Measurements from ENCODE around the gene FBN2.

The FBN2 gene

GRCh38 chr5:128304791-128305190 is 233.3 kb downstream of the FBN2 start:
- TF ChIP-seq, protein P1, sequence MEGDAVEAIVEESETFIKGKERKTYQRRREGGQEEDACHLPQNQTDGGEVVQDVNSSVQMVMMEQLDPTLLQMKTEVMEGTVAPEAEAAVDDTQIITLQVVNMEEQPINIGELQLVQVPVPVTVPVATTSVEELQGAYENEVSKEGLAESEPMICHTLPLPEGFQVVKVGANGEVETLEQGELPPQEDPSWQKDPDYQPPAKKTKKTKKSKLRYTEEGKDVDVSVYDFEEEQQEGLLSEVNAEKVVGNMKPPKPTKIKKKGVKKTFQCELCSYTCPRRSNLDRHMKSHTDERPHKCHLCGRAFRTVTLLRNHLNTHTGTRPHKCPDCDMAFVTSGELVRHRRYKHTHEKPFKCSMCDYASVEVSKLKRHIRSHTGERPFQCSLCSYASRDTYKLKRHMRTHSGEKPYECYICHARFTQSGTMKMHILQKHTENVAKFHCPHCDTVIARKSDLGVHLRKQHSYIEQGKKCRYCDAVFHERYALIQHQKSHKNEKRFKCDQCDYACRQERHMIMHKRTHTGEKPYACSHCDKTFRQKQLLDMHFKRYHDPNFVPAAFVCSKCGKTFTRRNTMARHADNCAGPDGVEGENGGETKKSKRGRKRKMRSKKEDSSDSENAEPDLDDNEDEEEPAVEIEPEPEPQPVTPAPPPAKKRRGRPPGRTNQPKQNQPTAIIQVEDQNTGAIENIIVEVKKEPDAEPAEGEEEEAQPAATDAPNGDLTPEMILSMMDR (conservative IDR thresholded peaks at IDR 0.05; ENCODE audit: control insufficient read depth, insufficient read depth, low read depth, low read length): no peak
- no peak overlapping the region for H3K4me3 ChIP-seq (ENCODE audit: control insufficient read depth, low read depth, low read length)
- DNase-seq (ENCODE audit: low read depth): no peak

GRCh38 chr5:128304088-128304487 is 234.0 kb downstream of the FBN2 start:
- TF ChIP-seq, protein P1 (conservative IDR thresholded peaks at IDR 0.05; ENCODE audit: control insufficient read depth, insufficient read depth, low read depth, low read length): no peak
- peak; percentile 76 for DNase-seq (ENCODE audit: low read depth)
- no peak overlapping the region for H3K4me3 ChIP-seq (ENCODE audit: control insufficient read depth, low read depth, low read length)

- no peak for DNase-seq (ENCODE audit: low read depth)
- H3K4me3 ChIP-seq (ENCODE audit: control insufficient read depth, low read depth, low read length): no peak overlapping the region
- TF ChIP-seq, protein P1 (conservative IDR thresholded peaks at IDR 0.05; ENCODE audit: control insufficient read depth, insufficient read depth, low read depth, low read length): no peak
These were observed 234.5 kb downstream of the FBN2 start for GRCh38 chr5:128303593-128303992.

DNA sequence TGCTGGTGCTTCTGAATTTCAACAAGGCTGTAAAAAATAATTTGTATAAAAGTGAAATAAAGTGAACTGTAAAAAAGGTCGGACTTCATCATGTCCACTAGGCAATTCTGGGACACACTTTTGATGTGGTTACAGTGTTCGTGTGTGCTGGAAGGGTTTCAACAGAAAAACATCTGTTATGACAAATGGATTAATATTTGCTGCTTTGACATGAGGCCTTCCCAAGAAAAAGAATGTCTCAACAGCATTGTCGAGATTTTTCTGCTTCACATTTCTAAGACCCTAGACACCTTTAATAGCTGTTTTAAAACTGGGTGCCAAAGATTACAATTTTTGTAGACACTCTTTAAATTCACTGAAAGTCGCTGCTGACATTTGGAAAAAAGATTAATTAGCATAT is 237.9 kb downstream of the FBN2 start:
- TF ChIP-seq, protein P1 (conservative IDR thresholded peaks at IDR 0.05; ENCODE audit: control insufficient read depth, insufficient read depth, low read depth, low read length): no peak
- no peak for DNase-seq (ENCODE audit: low read depth)
- no peak overlapping the region for H3K4me3 ChIP-seq (ENCODE audit: control insufficient read depth, low read depth, low read length)

- DNase-seq (ENCODE audit: low read depth): peak; percentile 20
- TF ChIP-seq, protein P1 (conservative IDR thresholded peaks at IDR 0.05; ENCODE audit: control insufficient read depth, insufficient read depth, low read depth, low read length): no peak
- no peak overlapping the region for H3K4me3 ChIP-seq (ENCODE audit: control insufficient read depth, low read depth, low read length)
These were observed 247.7 kb downstream of the FBN2 start for GRCh38 chr5:128290152-128290858.

DNA sequence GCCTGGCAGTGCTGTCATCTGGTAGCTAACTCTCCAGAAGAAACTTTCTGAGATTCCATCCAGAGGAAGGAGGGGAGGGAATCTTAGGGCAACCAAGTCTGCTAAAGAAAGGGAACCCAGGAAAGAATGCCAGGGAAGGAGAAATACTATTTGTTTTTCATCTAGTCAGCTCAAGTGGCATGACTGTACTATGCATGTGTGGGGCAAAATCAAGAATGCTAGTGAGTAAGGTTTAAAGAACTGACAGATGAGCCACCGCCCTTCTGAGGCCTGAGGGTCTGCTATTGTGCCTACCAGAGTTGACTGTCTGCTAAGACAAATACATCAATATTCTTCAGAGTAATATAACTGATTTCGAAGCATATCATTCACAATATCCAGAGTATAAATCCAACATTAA is 250.3 kb downstream of the FBN2 start:
- TF ChIP-seq, protein P1 (conservative IDR thresholded peaks at IDR 0.05; ENCODE audit: control insufficient read depth, insufficient read depth, low read depth, low read length): no peak
- DNase-seq (ENCODE audit: low read depth): no peak

More for the DNA sequence above, 250.3 kb downstream of the FBN2 start:
- no peak overlapping the region for H3K4me3 ChIP-seq (ENCODE audit: control insufficient read depth, low read depth, low read length)
